IMR-90 (cell line): ENCODE data around the gene ADARB2. TPM values are rescaled to one million over a fixed set of nuclear protein-coding genes. Genes with fewer than 3 reads are reported as not detected.

Experiments used
- ATAC-seq: fragments of 200-7000 bp; cut with Tn5 transposase; 2 replicates; pipeline ENCODE4 v1.9.1; 2020; ENCODE audit warnings: low read depth, mild to moderate bottlenecking, moderate library complexity
- BruUV-seq: library from RNA; stranded (reverse); fragments of 400-500 nt; replicated peaks from 2 replicates; lab custom pipeline; 2021; lab: Mats Ljungman, UMichigan
- CTCF ChIA-PET: fragments of 300-600 bp; formaldehyde crosslinking; extraction: SDS; loops from one replicate; lab custom pipeline; 2021; ENCODE audit warnings: antibody characterized with exemption; lab: Yijun Ruan, JAX
- POLR2A ChIA-PET: fragments of 300-600 bp; sonication (Branson Sonifier 250); formaldehyde crosslinking; loops from one replicate; lab custom pipeline; 2022; ENCODE audit warnings: antibody characterized with exemption; ENCODE audit not compliant: unreplicated experiment; lab: Charles Lee
- DNase-seq: peaks from one replicate; pipeline ENCODE4 v3.0.0; 2013
- H2AFZ ChIP-seq: replicated peaks from 2 replicates; pipeline ENCODE3; 2013; ENCODE audit warnings: low read length, mild to moderate bottlenecking; ENCODE audit not compliant: poor library complexity
- H2AK5ac ChIP-seq: 2 replicates; pipeline ENCODE4 v1.6.1; 2013; ENCODE audit warnings: low read depth, low read length, inconsistent platforms
- H2AK9ac ChIP-seq: replicated peaks from 2 replicates; pipeline ENCODE3; 2013; ENCODE audit warnings: mild to moderate bottlenecking, low read depth, low read length, moderate library complexity; ENCODE audit not compliant: poor library complexity
- H2BK120ac ChIP-seq: 2 replicates; pipeline ENCODE4 v1.6.1; 2013; ENCODE audit warnings: low read depth, low read length, inconsistent platforms
- H2BK15ac ChIP-seq: 3 replicates; pipeline ENCODE4 v1.6.1; 2013; ENCODE audit warnings: low read depth, low read length, inconsistent platforms
- H2BK20ac ChIP-seq: 2 replicates; pipeline ENCODE4 v1.6.1; 2013; ENCODE audit warnings: low read depth, mild to moderate bottlenecking, inconsistent platforms, low read length, moderate library complexity
- H2BK5ac ChIP-seq: 2 replicates; pipeline ENCODE4 v1.6.1; 2013; ENCODE audit warnings: mild to moderate bottlenecking, low read depth, low read length, inconsistent platforms; ENCODE audit not compliant: poor library complexity, severe bottlenecking
- H3K14ac ChIP-seq: replicated peaks from 2 replicates; pipeline ENCODE4 v1.6.1; 2013; ENCODE audit warnings: low read depth, low read length, inconsistent platforms
- H3K18ac ChIP-seq: 2 replicates; pipeline ENCODE4 v1.6.1; 2013; ENCODE audit warnings: low read depth, low read length, control low read depth
- H3K23ac ChIP-seq: 2 replicates; pipeline ENCODE4 v1.6.1; 2013; ENCODE audit warnings: low read depth, low read length, inconsistent platforms
- H3K27ac ChIP-seq: 2 replicates; pipeline ENCODE4 v1.5.1; 2013; ENCODE audit warnings: mild to moderate bottlenecking, control low read depth, low read length; ENCODE audit not compliant: insufficient read depth
- H3K27me3 ChIP-seq: 2 replicates; pipeline ENCODE4 v1.6.1; 2013; ENCODE audit warnings: low read length; ENCODE audit not compliant: control insufficient read depth, insufficient read depth
- H3K36me3 ChIP-seq: 2 replicates; pipeline ENCODE4 v1.6.1; 2013; ENCODE audit warnings: low read length, mixed read lengths; ENCODE audit not compliant: control insufficient read depth, insufficient read depth
- H3K4ac ChIP-seq: 2 replicates; pipeline ENCODE4 v1.6.1; 2013; ENCODE audit warnings: low read depth, low read length, inconsistent platforms
- H3K4me1 ChIP-seq: 2 replicates; pipeline ENCODE4 v1.6.1; 2013; ENCODE audit warnings: low read length, mixed read lengths; ENCODE audit not compliant: control insufficient read depth, insufficient read depth
- H3K4me2 ChIP-seq: 2 replicates; pipeline ENCODE4 v1.6.1; 2013; ENCODE audit warnings: low read depth, mild to moderate bottlenecking, control low read depth, low read length, moderate library complexity
- H3K4me3 ChIP-seq: 2 replicates; pipeline ENCODE4 v1.5.1; 2013; ENCODE audit warnings: low read depth, mild to moderate bottlenecking, control low read depth, low read length, moderate library complexity; ENCODE audit not compliant: insufficient read depth
- H3K56ac ChIP-seq: 2 replicates; pipeline ENCODE4 v1.6.1; 2013; ENCODE audit warnings: low read length, inconsistent platforms; ENCODE audit not compliant: insufficient read depth; ENCODE audit errors: extremely low read depth
- H3K79me1 ChIP-seq, 2 experiments: 2 replicates each; pipeline ENCODE4 v1.6.1; 2013; ENCODE audit warnings: low read length in 2 of 2, inconsistent platforms in 1 of 2, low read depth in 1 of 2
- H3K9ac ChIP-seq: 2 replicates; pipeline ENCODE4 v1.6.1; 2013; ENCODE audit warnings: low read depth, low read length, control low read depth
- H3K9me1 ChIP-seq: 2 replicates; pipeline ENCODE4 v1.6.1; 2013; ENCODE audit warnings: low read length, inconsistent platforms; ENCODE audit not compliant: insufficient read depth
- H3K9me3 ChIP-seq: 2 replicates; pipeline ENCODE4 v1.6.1; 2013; ENCODE audit warnings: low read length; ENCODE audit not compliant: control insufficient read depth, insufficient read depth
- H4K20me1 ChIP-seq: 2 replicates; pipeline ENCODE4 v1.6.1; 2013; ENCODE audit warnings: low read length, inconsistent platforms; ENCODE audit not compliant: insufficient read depth
- H4K5ac ChIP-seq: 2 replicates; pipeline ENCODE4 v1.6.1; 2013; ENCODE audit warnings: mild to moderate bottlenecking, low read depth, low read length, control low read depth
- H4K8ac ChIP-seq, 2 experiments: 2 replicates each; pipeline ENCODE4 v1.6.1; 2013; ENCODE audit warnings: low read depth in 2 of 2, low read length in 2 of 2, control low read depth in 1 of 2, inconsistent platforms in 1 of 2
- H4K91ac ChIP-seq: 2 replicates; pipeline ENCODE4 v1.6.1; 2013; ENCODE audit warnings: low read depth, low read length, inconsistent platforms; ENCODE audit not compliant: insufficient read depth
- BHLHE40 ChIP-seq: fragments of 150-350 bp; IDR thresholded peaks from 2 replicates; pipeline ENCODE4 v1.6.1; 2016; ENCODE audit warnings: mild to moderate bottlenecking, low read depth, low read length
- CEBPB ChIP-seq: IDR thresholded peaks from 2 replicates; pipeline ENCODE4 v1.6.1; 2012; ENCODE audit warnings: low read depth, low read length, improper control_type of control experiment
- CHD1 ChIP-seq: IDR thresholded peaks from 2 replicates; pipeline ENCODE4 v1.6.1; 2012; ENCODE audit warnings: low read depth, low read length, improper control_type of control experiment
- CTCF ChIP-seq: conservative IDR thresholded peaks from 2 replicates; pipeline ENCODE4 v1.5.1; 2012; ENCODE audit warnings: mild to moderate bottlenecking, low read depth, low read length, improper control_type of control experiment
- ELK1 ChIP-seq: fragments of 150-350 bp; IDR thresholded peaks from 2 replicates; pipeline ENCODE4 v1.6.1; 2016; ENCODE audit warnings: low read depth, mild to moderate bottlenecking, low read length, moderate library complexity, borderline replicate concordance
- FOS ChIP-seq: fragments of 150-350 bp; IDR thresholded peaks from 2 replicates; pipeline ENCODE4 v1.6.1; 2016; ENCODE audit warnings: low read depth, low read length
- MAFK ChIP-seq: IDR thresholded peaks from 2 replicates; pipeline ENCODE4 v1.6.1; 2012; ENCODE audit warnings: low read depth, low read length, improper control_type of control experiment
- MAZ ChIP-seq: IDR thresholded peaks from 2 replicates; pipeline ENCODE4 v1.6.1; 2012; ENCODE audit warnings: low read depth, mild to moderate bottlenecking, low read length, improper control_type of control experiment, moderate library complexity, borderline replicate concordance
- MXI1 ChIP-seq: IDR thresholded peaks from 2 replicates; pipeline ENCODE4 v1.6.1; 2012; ENCODE audit warnings: low read depth, mild to moderate bottlenecking, low read length, moderate library complexity, borderline replicate concordance
- NFE2L2 ChIP-seq: fragments of 150-350 bp; IDR thresholded peaks from 2 replicates; pipeline ENCODE4 v1.6.1; 2016; ENCODE audit warnings: low read depth, mild to moderate bottlenecking, low read length
- RAD21 ChIP-seq: IDR thresholded peaks from 2 replicates; pipeline ENCODE4 v1.6.1; 2012; ENCODE audit warnings: low read length, improper control_type of control experiment
- RCOR1 ChIP-seq: IDR thresholded peaks from 2 replicates; pipeline ENCODE4 v1.6.1; 2012; ENCODE audit warnings: mild to moderate bottlenecking, low read length, improper control_type of control experiment; ENCODE audit not compliant: insufficient replicate concordance
- SMC3 ChIP-seq: fragments of 150-350 bp; IDR thresholded peaks from 2 replicates; pipeline ENCODE4 v1.6.1; 2016; ENCODE audit warnings: low read depth, mild to moderate bottlenecking, antibody characterized with exemption, low read length, moderate library complexity
- USF2 ChIP-seq: fragments of 150-350 bp; IDR thresholded peaks from 2 replicates; pipeline ENCODE4 v1.6.1; 2017; ENCODE audit warnings: mild to moderate bottlenecking, antibody characterized with exemption, low read length, low read depth
- WGBS, 2 experiments: methylation state at CpG; one replicate each; pipeline versions ENCODE4 v1.1.5 to v1.1.7; 2013; ENCODE audit warnings: missing lambda C conversion rate in 2 of 2; ENCODE audit not compliant: insufficient read length in 1 of 2; ENCODE audit errors: extremely low coverage in 2 of 2; 5-methylcytosine and 5-hydroxymethylcytosine counted together
- dilution Hi-C: fragments of 300-500 bp; cut with HindIII; formaldehyde crosslinking; loops from one replicate; pipeline ENCODE4 v1.14.3; 2018; ENCODE audit warnings: low sequenced_read_pairs; ENCODE audit not compliant: unreplicated experiment
- in situ Hi-C: fragments of 300-500 bp; cut with MboI; formaldehyde crosslinking; loops from 3 replicates; pipeline ENCODE4 v1.14.3; 2019; ENCODE audit warnings: low sequenced_read_pairs, inconsistent platforms, mixed read lengths
- intact Hi-C: fragments of 100-400 bp; cut with micrococcal nuclease; formaldehyde crosslinking; loops from 2 replicates; pipeline ENCODE4 v1.10.0; 2022
- polyA plus RNA-seq, 3 experiments: library from polyadenylated mRNA; depleted of rRNA; stranded (reverse); fragments of >200 nt; gene quantifications; 2 replicates each; pipeline ENCODE4 v1.2.3, GENCODE V29; 2012; ENCODE audit warnings: low replicate concordance in 1 of 3
- total RNA-seq: library from RNA; depleted of rRNA; stranded (reverse); fragments of >200 nt; gene quantifications from 2 replicates; pipeline ENCODE4 v1.2.3, GENCODE V29; 2012

ADARB2 gene
- total and polyA plus RNA-seq, 2 of the 4 experiments (the other 2 are of a cell fraction): not detected

GRCh38 chr10:1324903-1325302, 412.4 kb downstream of the ADARB2 start:
- CTCF ChIA-PET: no interaction called here

More at GRCh38 chr10:1324903-1325302, 412.4 kb downstream of the ADARB2 start:
- H3K23ac ChIP-seq: no peak overlapping the region
- no peak overlapping the region for H3K18ac ChIP-seq
- no peaks in the 10 kb centered on the region for H3K9me1 ChIP-seq
- no peaks in the 10 kb centered on the region for H4K20me1 ChIP-seq
- TF ChIP-seq FOS: no peak
- TF ChIP-seq NFE2L2: no peak
- no peak for TF ChIP-seq RCOR1
- TF ChIP-seq RAD21: no peak
- no peak for TF ChIP-seq MXI1
- TF ChIP-seq BHLHE40: no peak
- TF ChIP-seq CTCF: no peak
- TF ChIP-seq MAZ: no peak
- TF ChIP-seq USF2: no peak
- no peak for TF ChIP-seq ELK1
- TF ChIP-seq SMC3: no peak
- no peak for TF ChIP-seq CHD1
- TF ChIP-seq MAFK: no peak
- no peak for TF ChIP-seq CEBPB
- intact Hi-C loops: no loop called here
- no peak overlapping the region for H2AK9ac ChIP-seq
- H2AFZ ChIP-seq: no peak overlapping the region
- no peak overlapping the region for H4K5ac ChIP-seq
- no peak overlapping the region for H3K56ac ChIP-seq
- no peaks in the 10 kb centered on the region for H3K4me1 ChIP-seq
- no TSS peak for BruUV-seq
- ATAC-seq (no peak), DNase-seq (no peak)
- H4K91ac ChIP-seq: no peak overlapping the region
- in situ Hi-C loops: no loop called here
- no peak overlapping the region for H2BK20ac ChIP-seq
- H3K27me3 ChIP-seq: no peaks in the 10 kb centered on the region
- H3K4me3 ChIP-seq: no peak overlapping the region
- H3K14ac ChIP-seq: no peak overlapping the region
- WGBS, 2 experiments: 70% methylated on average over 3 of the region's 10 CpGs; no CpG with 5 or more reads in 1 of the 2 experiments
- no peak overlapping the region for H2BK15ac ChIP-seq
- H2BK120ac ChIP-seq: no peak overlapping the region
- no peaks in the 10 kb centered on the region for H3K79me1 ChIP-seq
- H3K27ac ChIP-seq: no peak overlapping the region
- dilution Hi-C loops: no loop called here
- H3K4me2 ChIP-seq: no peak overlapping the region
- H2BK5ac ChIP-seq: no peak overlapping the region
- POLR2A ChIA-PET: no interaction called here
- H3K4ac ChIP-seq: no peak overlapping the region
- H3K9me3 ChIP-seq: peaks cover 30% of the 10 kb centered on the region
- H4K8ac ChIP-seq: no peak overlapping the region
- H2AK5ac ChIP-seq: no peak overlapping the region
- no peak overlapping the region for H3K9ac ChIP-seq
- H3K36me3 ChIP-seq: no peaks in the 10 kb centered on the region
